ENCODE measurements around the gene EDN1. TPM values are rescaled to one million over a fixed set of nuclear protein-coding genes. Genes with fewer than 3 reads are reported as not detected.

The EDN1 gene
- total RNA-seq, 1 donor from 2014 or later, result 64.4 TPM

DNA sequence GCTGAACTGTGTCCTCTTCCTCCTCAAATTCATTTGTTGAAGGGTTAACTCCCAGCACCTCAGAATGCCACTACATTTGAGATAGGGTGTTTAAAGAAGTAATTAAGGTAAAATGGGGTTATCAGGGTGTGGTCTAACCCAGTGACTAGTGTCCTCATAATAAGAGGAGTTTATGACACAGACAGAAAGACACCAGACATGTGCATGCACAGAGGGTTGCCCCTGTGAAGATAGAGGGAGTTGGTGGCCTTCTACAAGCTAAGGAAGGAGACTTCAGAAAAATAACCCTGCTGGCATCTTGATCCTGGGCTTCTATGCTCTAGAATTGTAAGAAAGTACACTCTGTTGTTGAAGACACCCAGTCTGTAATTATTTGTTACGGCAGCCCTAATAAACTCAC, 24.9 kb upstream of the EDN1 start:
- DNase-seq (ENCODE audit: low read depth) (no peak), FAIRE-seq (no peak)
- H3K36me3 Mint-ChIP-seq (ENCODE audit: low read depth, unreplicated experiment), result no peaks in the 10 kb centered on the region
- no peaks in the 10 kb centered on the region for H3K9me3 ChIP-seq (ENCODE audit: insufficient read depth, low read depth, low read length)
- H3K4me3 Mint-ChIP-seq (ENCODE audit: unreplicated experiment), result no peak overlapping the region
- H3K36me3 ChIP-seq (ENCODE audit: insufficient read depth, low read length), result no peaks in the 10 kb centered on the region
- H4K20me1 ChIP-seq (ENCODE audit: insufficient read depth, low read length), result no peaks in the 10 kb centered on the region
- no peaks in the 10 kb centered on the region for H3K27me3 ChIP-seq (ENCODE audit: insufficient read depth, low read length)
- no peak overlapping the region for H3K27ac Mint-ChIP-seq (ENCODE audit: unreplicated experiment)
- H3K4me1 ChIP-seq (ENCODE audit: insufficient read depth, low read length), result peaks cover 11% of the 10 kb centered on the region
- no peak overlapping the region for H3K4me3 ChIP-seq (ENCODE audit: insufficient read depth, low read depth, low read length)
- peaks cover 2% of the 10 kb centered on the region for H3K9me3 Mint-ChIP-seq (ENCODE audit: unreplicated experiment)
- TF ChIP-seq, protein P1, sequence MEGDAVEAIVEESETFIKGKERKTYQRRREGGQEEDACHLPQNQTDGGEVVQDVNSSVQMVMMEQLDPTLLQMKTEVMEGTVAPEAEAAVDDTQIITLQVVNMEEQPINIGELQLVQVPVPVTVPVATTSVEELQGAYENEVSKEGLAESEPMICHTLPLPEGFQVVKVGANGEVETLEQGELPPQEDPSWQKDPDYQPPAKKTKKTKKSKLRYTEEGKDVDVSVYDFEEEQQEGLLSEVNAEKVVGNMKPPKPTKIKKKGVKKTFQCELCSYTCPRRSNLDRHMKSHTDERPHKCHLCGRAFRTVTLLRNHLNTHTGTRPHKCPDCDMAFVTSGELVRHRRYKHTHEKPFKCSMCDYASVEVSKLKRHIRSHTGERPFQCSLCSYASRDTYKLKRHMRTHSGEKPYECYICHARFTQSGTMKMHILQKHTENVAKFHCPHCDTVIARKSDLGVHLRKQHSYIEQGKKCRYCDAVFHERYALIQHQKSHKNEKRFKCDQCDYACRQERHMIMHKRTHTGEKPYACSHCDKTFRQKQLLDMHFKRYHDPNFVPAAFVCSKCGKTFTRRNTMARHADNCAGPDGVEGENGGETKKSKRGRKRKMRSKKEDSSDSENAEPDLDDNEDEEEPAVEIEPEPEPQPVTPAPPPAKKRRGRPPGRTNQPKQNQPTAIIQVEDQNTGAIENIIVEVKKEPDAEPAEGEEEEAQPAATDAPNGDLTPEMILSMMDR (IDR thresholded peaks at IDR 0.05; ENCODE audit: insufficient read depth, low read depth, low read length), result no peak
- TF ChIP-seq EZH2 (IDR thresholded peaks at IDR 0.05; ENCODE audit: insufficient read depth, low read length), result no peak
- no peaks in the 10 kb centered on the region for H3K27me3 Mint-ChIP-seq (ENCODE audit: low read depth, unreplicated experiment)
- H3K79me2 ChIP-seq (ENCODE audit: insufficient read depth, low read length), result no peaks in the 10 kb centered on the region
- H3K9ac ChIP-seq (ENCODE audit: low read length), result no peak overlapping the region
- H3K4me1 Mint-ChIP-seq (ENCODE audit: low read depth, unreplicated experiment), result peaks cover 18% of the 10 kb centered on the region
- peak overlapping the region; percentile 64 for H3K4me2 ChIP-seq (ENCODE audit: low read length)
- H3K27ac ChIP-seq (ENCODE audit: low read depth, low read length), result peak overlapping the region; percentile 24
- H2AFZ ChIP-seq (ENCODE audit: low read depth, low read length), result peak overlapping the region; percentile 11

DNA sequence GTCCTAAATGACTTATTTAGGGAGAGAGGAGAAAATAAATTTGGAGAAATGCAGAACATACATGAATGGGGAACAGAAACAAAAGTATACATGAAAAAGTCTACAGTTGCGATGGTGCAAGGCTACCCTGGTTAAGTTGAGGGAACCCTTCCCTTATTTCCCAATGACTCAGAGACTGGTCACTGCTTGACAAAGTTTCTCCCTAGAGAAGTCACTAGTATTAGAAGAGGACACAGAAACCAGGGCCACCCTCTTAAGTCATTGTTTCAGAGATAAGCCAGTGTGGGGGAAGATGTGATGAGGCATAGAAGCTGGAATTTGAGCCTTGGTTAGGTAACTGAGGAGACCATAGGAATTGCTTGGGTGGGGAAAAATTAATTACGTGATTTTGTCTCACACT, 24.4 kb upstream of the EDN1 start:
- FAIRE-seq (peak; percentile 72), DNase-seq (ENCODE audit: low read depth) (peak; percentile 74)
- Mint-ChIP-seq H3K9me3 (ENCODE audit: unreplicated experiment) (peaks cover 2% of the 10 kb centered on the region), H3K4me3 (ENCODE audit: unreplicated experiment) (no peak overlapping the region), H3K4me1 (ENCODE audit: low read depth, unreplicated experiment) (peaks cover 18% of the 10 kb centered on the region), H3K27me3 (ENCODE audit: low read depth, unreplicated experiment) (no peaks in the 10 kb centered on the region), H3K36me3 (ENCODE audit: low read depth, unreplicated experiment) (no peaks in the 10 kb centered on the region), H3K27ac (ENCODE audit: unreplicated experiment) (peak overlapping the region; percentile 38)
- H2AFZ ChIP-seq (ENCODE audit: low read depth, low read length), result no peak overlapping the region
- no peaks in the 10 kb centered on the region for H3K9me3 ChIP-seq (ENCODE audit: insufficient read depth, low read depth, low read length)
- H3K36me3 ChIP-seq (ENCODE audit: insufficient read depth, low read length), result no peaks in the 10 kb centered on the region
- TF ChIP-seq, protein P1 (IDR thresholded peaks at IDR 0.05; ENCODE audit: insufficient read depth, low read depth, low read length), result no peak
- TF ChIP-seq EZH2 (IDR thresholded peaks at IDR 0.05; ENCODE audit: insufficient read depth, low read length), result no peak
- no peaks in the 10 kb centered on the region for H3K27me3 ChIP-seq (ENCODE audit: insufficient read depth, low read length)
- peaks cover 11% of the 10 kb centered on the region for H3K4me1 ChIP-seq (ENCODE audit: insufficient read depth, low read length)
- no peaks in the 10 kb centered on the region for H4K20me1 ChIP-seq (ENCODE audit: insufficient read depth, low read length)
- H3K4me3 ChIP-seq (ENCODE audit: insufficient read depth, low read depth, low read length), result no peak overlapping the region
- no peaks in the 10 kb centered on the region for H3K79me2 ChIP-seq (ENCODE audit: insufficient read depth, low read length)
- peak overlapping the region; percentile 64 for H3K4me2 ChIP-seq (ENCODE audit: low read length)
- H3K9ac ChIP-seq (ENCODE audit: low read length), result peak overlapping the region; percentile 27
- peak overlapping the region; percentile 66 for H3K27ac ChIP-seq (ENCODE audit: low read depth, low read length)

DNA sequence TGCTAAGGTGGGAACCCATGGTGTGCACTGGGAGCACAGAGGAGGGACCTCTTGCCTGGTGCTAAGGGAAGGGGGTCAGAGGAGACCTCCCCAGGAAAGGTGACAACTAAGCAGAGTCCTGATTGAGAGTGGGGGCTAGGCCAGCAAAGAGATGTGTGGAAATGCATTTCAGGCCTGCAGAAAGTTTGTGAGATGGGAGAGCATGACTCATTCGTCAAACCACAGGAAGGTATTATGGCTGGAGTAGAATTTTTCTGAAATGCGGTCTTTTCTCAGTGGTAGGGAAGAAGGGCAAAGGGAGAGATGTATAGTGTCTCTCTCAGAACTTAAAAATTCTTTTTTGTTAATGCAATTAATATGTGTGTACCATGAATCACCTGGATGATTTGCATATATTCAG, 23.6 kb upstream of the EDN1 start:
- no peaks in the 10 kb centered on the region for H3K27me3 ChIP-seq (ENCODE audit: insufficient read depth, low read length)
- Mint-ChIP-seq H3K36me3 (ENCODE audit: low read depth, unreplicated experiment) (no peaks in the 10 kb centered on the region), H3K27ac (ENCODE audit: unreplicated experiment) (peak overlapping the region; percentile 63), H3K4me3 (ENCODE audit: unreplicated experiment) (no peak overlapping the region), H3K27me3 (ENCODE audit: low read depth, unreplicated experiment) (no peaks in the 10 kb centered on the region), H3K4me1 (ENCODE audit: low read depth, unreplicated experiment) (peaks cover 18% of the 10 kb centered on the region), H3K9me3 (ENCODE audit: unreplicated experiment) (peaks cover 2% of the 10 kb centered on the region)
- H3K4me1 ChIP-seq (ENCODE audit: insufficient read depth, low read length), result peaks cover 11% of the 10 kb centered on the region
- no peaks in the 10 kb centered on the region for H4K20me1 ChIP-seq (ENCODE audit: insufficient read depth, low read length)
- no peak overlapping the region for H2AFZ ChIP-seq (ENCODE audit: low read depth, low read length)
- H3K4me2 ChIP-seq (ENCODE audit: low read length), result peak overlapping the region; percentile 64
- H3K36me3 ChIP-seq (ENCODE audit: insufficient read depth, low read length), result no peaks in the 10 kb centered on the region
- DNase-seq (ENCODE audit: low read depth) (peak; percentile 85), FAIRE-seq (peak; percentile 90)
- peak overlapping the region; percentile 27 for H3K9ac ChIP-seq (ENCODE audit: low read length)
- H3K79me2 ChIP-seq (ENCODE audit: insufficient read depth, low read length), result no peaks in the 10 kb centered on the region
- H3K4me3 ChIP-seq (ENCODE audit: insufficient read depth, low read depth, low read length), result no peak overlapping the region
- TF ChIP-seq, protein P1 (IDR thresholded peaks at IDR 0.05; ENCODE audit: insufficient read depth, low read depth, low read length), result no peak
- no peak for TF ChIP-seq EZH2 (IDR thresholded peaks at IDR 0.05; ENCODE audit: insufficient read depth, low read length)
- H3K27ac ChIP-seq (ENCODE audit: low read depth, low read length), result peak overlapping the region; percentile 66
- H3K9me3 ChIP-seq (ENCODE audit: insufficient read depth, low read depth, low read length), result no peaks in the 10 kb centered on the region

Data from astrocyte (in vitro differentiated cells and primary cell).